Measurements from ENCODE around the gene ZEB2. TPM values are rescaled to one million over a fixed set of nuclear protein-coding genes. Genes with fewer than 3 reads are reported as not detected.

The ZEB2 gene
- total and polyA plus RNA-seq, 12 donors = 17.2 to 99.5 (median 83.0) TPM

- Histone ChIP-seq H3K36me3 (peaks cover 0 to 53% (median 0%) of the 10 kb centered on the region in 9 donors), H3K9me3 (no peaks in the 10 kb centered on the region), H3K4me3 (no peak overlapping the region), H3K27ac (peak overlapping the region in 8 of 10 donors; percentile 2 to 67 (median 18)), H3K4me1 (peaks cover 3 to 88% (median 75%) of the 10 kb centered on the region in 9 donors), H3K27me3 (no peaks in the 10 kb centered on the region)
- ATAC-seq (peak; percentile 17 to 90 (median 67)), DNase-seq (no peak)
- intact Hi-C loops (cut with DNase I) = no loop called here
- TF ChIP-seq CTCF (IDR thresholded peaks at IDR 0.05) = no peak
- 40 to 46% methylated on average over 5 of the region's 5 CpGs for WGBS, 2 donors
Measured at GRCh38 chr2:144484201-144484948, 35.5 kb downstream of the ZEB2 start.

- peaks cover 0 to 73% (median 0%) of the 10 kb centered on the region in 9 donors for H3K36me3 ChIP-seq
Measured at GRCh38 chr2:144481666-144482065, 38.3 kb downstream of the ZEB2 start.

GRCh38 chr2:144481109-144481508, 38.8 kb downstream of the ZEB2 start:
- Histone ChIP-seq H3K4me3 (no peak overlapping the region), H3K27me3 (no peaks in the 10 kb centered on the region), H3K36me3 (peaks cover 0 to 72% (median 0%) of the 10 kb centered on the region in 9 donors), H3K9me3 (no peaks in the 10 kb centered on the region), H3K27ac (peak overlapping the region in 6 of 10 donors; percentile 3 to 73 (median 31)), H3K4me1 (peaks cover 3 to 94% (median 86%) of the 10 kb centered on the region in 9 donors)
- no peak for TF ChIP-seq CTCF (IDR thresholded peaks at IDR 0.05)
- no peak for ATAC-seq
- 63 to 72% methylated on average over 6 of the region's 6 CpGs for WGBS, 2 donors
- no peak for DNase-seq
- intact Hi-C loops (cut with DNase I) = no loop called here

More at GRCh38 chr2:144481666-144482065, 38.3 kb downstream of the ZEB2 start:
- 83 to 89% methylated on average over 4 of the region's 4 CpGs for WGBS, 2 donors
- H3K27ac ChIP-seq = peak overlapping the region in 1 of 10 donors; percentile 1
- intact Hi-C loops (cut with DNase I) = no loop called here
- DNase-seq (no peak), ATAC-seq (no peak)
- no peak for TF ChIP-seq CTCF (IDR thresholded peaks at IDR 0.05)
- no peaks in the 10 kb centered on the region for H3K27me3 ChIP-seq
- H3K4me3 ChIP-seq = no peak overlapping the region
- H3K9me3 ChIP-seq = no peaks in the 10 kb centered on the region
- H3K4me1 ChIP-seq = peaks cover 3 to 92% (median 86%) of the 10 kb centered on the region in 9 donors

GRCh38 chr2:144480285-144480684, 39.6 kb downstream of the ZEB2 start:
- H3K27me3 ChIP-seq = no peaks in the 10 kb centered on the region
- H3K4me1 ChIP-seq = peaks cover 3 to 94% (median 86%) of the 10 kb centered on the region in 9 donors
- H3K9me3 ChIP-seq = no peaks in the 10 kb centered on the region
- DNase-seq (no peak), ATAC-seq (peak in 3 of 8 donors; percentile 18 to 31 (median 18))
- H3K4me3 ChIP-seq = no peak overlapping the region
- WGBS, 2 donors = 42 to 56% methylated on average over 1 of the region's 1 CpG
- intact Hi-C loops (cut with DNase I) = no loop called here
- no peak for TF ChIP-seq CTCF (IDR thresholded peaks at IDR 0.05)
- H3K36me3 ChIP-seq = peaks cover 0 to 72% (median 0%) of the 10 kb centered on the region in 9 donors
- H3K27ac ChIP-seq = peak overlapping the region in 6 of 10 donors; percentile 3 to 73 (median 30)
